GM12891 (cell line): ENCODE measurements around the gene LRRC56.

ENCODE experiments used
- PAX5 ChIP-seq: IDR thresholded peaks from 2 replicates; pipeline ENCODE4 v1.6.1; 2011; ENCODE audit warnings: low read length, moderate library complexity, mild to moderate bottlenecking; ENCODE audit not compliant: insufficient read depth, severe bottlenecking
- POLR2A ChIP-seq: IDR thresholded peaks from 2 replicates; pipeline ENCODE4 v1.6.1; 2011; ENCODE audit warnings: low read depth, low read length, control low read depth
- POLR2AphosphoS5 ChIP-seq: IDR thresholded peaks from 2 replicates; pipeline ENCODE4 v1.6.1; 2011; ENCODE audit warnings: low read depth, low read length, control low read depth
- SPI1 ChIP-seq: IDR thresholded peaks from 2 replicates; pipeline ENCODE4 v1.6.1; 2011; ENCODE audit warnings: low read depth, low read length, control low read depth
- TAF1 ChIP-seq: IDR thresholded peaks from 2 replicates; pipeline ENCODE4 v1.6.1; 2011; ENCODE audit warnings: low read depth, low read length, control low read depth

- TF ChIP-seq POLR2A, result no peak
- no peak for TF ChIP-seq TAF1
- TF ChIP-seq POLR2AphosphoS5, result no peak
- no peak for TF ChIP-seq SPI1
- no peak for TF ChIP-seq PAX5
Observed at GRCh38 chr11:535519-536454, 1.5 kb upstream of the LRRC56 start, which contains the start of gene HRAS.
